GM12801 (cell line): ENCODE results near the gene MS4A4A.

Experiments
- TF ChIP-seq, protein P1 (sequence below): IDR thresholded peaks from one replicate; pipeline ENCODE4 v1.5.1; 2011; ENCODE audit warnings: control low read depth; ENCODE audit not compliant: insufficient read length; ENCODE audit errors: extremely low read depth

MS4A4A gene

DNA sequence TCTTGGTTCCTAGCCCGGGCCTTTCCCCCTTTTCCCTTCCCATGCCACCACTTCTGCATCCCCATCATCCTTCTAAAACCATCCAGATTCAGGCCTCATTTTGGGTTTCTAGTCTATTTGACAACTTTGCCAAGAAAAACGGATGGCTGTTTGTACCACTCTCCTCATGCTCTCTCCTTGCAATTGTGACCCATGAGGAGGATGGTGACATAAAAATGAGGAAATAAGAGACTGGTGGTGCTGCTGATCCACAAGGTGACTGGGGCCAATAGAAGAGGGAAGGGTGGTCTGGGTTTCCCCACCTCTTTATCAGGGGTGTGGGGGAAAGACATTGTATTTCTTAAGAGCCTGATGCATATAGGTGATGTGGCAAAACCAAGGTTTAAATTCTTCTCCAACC, 1.0 kb downstream of the MS4A4A start:
- TF ChIP-seq, protein P1, sequence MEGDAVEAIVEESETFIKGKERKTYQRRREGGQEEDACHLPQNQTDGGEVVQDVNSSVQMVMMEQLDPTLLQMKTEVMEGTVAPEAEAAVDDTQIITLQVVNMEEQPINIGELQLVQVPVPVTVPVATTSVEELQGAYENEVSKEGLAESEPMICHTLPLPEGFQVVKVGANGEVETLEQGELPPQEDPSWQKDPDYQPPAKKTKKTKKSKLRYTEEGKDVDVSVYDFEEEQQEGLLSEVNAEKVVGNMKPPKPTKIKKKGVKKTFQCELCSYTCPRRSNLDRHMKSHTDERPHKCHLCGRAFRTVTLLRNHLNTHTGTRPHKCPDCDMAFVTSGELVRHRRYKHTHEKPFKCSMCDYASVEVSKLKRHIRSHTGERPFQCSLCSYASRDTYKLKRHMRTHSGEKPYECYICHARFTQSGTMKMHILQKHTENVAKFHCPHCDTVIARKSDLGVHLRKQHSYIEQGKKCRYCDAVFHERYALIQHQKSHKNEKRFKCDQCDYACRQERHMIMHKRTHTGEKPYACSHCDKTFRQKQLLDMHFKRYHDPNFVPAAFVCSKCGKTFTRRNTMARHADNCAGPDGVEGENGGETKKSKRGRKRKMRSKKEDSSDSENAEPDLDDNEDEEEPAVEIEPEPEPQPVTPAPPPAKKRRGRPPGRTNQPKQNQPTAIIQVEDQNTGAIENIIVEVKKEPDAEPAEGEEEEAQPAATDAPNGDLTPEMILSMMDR: no peak

DNA sequence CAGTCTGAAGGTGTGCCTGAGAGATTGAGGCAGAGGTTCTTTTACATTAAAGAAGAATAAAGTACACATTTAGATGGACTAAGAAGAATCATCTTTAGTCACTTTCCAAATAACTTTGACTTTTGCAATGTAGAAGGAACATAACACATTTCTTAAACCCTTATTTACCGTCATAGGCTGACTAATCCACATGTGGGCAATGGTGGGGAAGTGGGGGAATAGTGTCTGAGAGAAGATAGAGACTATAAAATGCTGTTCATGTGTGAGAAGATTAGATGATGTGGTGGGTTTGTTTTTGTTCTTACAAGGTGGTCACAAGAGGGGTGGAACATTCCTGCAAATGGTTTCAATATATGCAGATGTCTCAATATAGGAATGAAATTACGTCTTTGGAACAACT, 1.8 kb downstream of the MS4A4A start:
- TF ChIP-seq, protein P1: no peak

DNA sequence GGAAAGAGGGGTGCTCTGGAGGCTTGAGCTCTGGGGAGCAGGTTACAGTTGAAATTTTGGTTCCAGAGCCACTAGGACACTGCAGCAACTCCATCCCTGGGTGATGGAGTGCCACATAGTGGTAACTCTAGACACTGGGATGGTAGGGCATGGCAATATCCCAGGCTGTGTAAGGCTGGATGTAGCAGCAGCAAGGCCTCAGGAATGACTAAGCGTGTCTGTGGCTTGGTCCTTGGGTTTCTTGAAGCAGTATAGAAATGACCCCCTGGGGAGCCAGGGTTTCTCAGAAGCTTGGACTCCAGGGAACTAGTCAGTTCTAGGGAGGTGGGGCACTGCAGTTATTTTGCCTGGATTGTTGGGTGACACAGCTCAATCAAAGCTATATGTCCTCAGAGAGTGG, 8.1 kb downstream of the MS4A4A start:
- TF ChIP-seq, protein P1: no peak

DNA sequence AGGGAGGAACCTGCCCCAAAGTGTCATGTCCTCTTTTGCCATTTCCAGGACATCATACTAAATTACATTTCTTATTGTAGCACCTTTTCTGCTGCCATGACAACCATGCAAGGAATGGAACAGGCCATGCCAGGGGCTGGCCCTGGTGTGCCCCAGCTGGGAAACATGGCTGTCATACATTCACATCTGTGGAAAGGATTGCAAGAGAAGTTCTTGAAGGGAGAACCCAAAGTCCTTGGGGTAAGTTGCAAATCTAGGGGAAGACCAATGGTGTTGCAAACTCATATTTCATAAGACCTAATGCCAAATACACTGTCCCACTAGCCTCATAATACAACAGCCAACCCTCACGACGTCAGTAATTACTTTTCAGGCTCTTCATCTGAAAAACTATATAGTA, 11.7 kb downstream of the MS4A4A start:
- TF ChIP-seq, protein P1: no peak

DNA sequence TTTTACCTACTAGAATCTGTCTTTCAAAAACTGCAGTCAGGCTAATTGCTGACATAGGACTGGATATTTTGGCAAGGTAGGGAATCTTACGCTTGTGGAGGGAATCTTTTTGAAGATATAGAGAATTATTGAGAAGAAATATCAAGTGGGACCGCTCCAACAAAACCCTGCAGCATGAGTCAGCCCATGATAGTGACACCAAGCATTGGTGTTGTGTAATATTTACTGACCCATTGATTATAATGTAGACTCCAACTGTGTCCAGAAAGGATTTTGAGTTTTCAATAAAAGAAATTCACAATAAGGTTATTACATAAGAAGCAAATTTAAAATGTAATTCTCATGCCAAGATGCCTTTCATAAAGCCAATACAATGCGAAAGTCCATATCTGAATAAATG, 20.7 kb downstream of the MS4A4A start:
- TF ChIP-seq, protein P1: no peak

DNA sequence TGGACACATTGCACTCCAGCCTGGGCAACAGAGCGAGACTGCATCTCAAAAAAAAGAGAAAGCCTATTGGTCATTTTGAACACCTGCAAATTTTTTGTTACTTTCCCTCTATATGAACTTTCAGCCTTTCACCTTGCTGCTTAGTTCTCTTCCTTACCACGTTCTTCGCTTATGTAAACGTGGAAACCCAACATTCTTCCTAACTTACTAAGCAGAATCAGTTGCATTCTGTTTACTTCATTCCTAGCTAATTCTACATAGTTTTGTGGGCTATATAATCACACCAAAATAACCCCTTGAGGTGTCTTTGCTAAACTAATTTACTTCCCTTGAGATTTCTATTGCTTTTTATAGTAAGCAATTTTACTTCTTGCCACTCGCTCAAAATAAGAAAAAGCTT, 23.2 kb downstream of the MS4A4A start:
- TF ChIP-seq, protein P1: no peak

DNA sequence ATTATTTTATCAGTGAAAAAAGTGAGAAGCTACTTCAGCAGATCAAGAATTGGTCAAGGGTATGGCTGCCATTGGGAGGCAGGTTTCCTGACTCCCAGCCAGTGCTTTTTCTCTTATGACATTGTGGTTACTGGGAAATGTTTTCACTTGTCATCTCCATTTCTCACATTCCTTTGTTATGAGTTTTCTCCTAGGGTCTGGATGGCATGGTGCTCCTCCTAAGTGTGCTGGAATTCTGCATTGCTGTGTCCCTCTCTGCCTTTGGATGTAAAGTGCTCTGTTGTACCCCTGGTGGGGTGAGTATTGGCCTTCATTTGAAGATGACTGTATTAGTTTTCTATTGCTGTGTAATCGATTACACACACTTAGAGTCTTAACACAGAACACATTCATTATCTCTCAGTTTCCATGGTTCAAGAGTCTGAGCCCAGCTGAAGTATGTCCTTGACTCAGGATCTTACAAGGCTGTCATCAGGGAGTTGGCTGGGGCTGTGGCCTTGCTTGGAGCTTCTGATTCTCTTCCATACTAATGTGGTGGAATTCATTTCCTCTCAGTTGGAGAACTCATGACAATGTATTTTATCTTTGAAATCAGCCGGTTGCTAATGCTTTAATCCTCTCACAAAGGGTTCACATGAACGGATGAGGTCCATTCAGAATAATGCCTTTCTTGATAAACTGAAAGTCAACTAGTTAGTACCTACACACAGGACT, 25.6 kb downstream of the MS4A4A start:
- TF ChIP-seq, protein P1: no peak
